ENCODE results near the gene ARSG.
A peak's percentile ranks its signal among the peaks of the same experiment; 100 is the strongest.

The ARSG gene

GRCh38 chr17:68451670-68452354, 160.5 kb downstream of the ARSG start:
- ChIA-PET POLR2A (no interaction called here), CTCF (interaction anchor here (1.2 to 7.5 kb wide), 3 partner anchors 12 to 202 kb away, joined by 3 to 81 read pairs (median 3); no protein-coding TSS in a partner anchor)
- no peak for DNase-seq (ENCODE audit: low read depth, low spot score)
- no peak overlapping the region for H3K4me3 ChIP-seq (ENCODE audit: low read depth, low read length)
- TF ChIP-seq CTCF (IDR thresholded peaks at IDR 0.05; ENCODE audit: insufficient read depth, low read length, missing control alignments): no peak

GRCh38 chr17:68452724-68453290, 161.5 kb downstream of the ARSG start:
- TF ChIP-seq CTCF (IDR thresholded peaks at IDR 0.05; ENCODE audit: insufficient read depth, low read length, missing control alignments): no peak
- ChIA-PET POLR2A (interaction anchor here (0.7 kb wide), 1 partner anchor 16 kb away, joined by 4 read pairs; no protein-coding TSS in a partner anchor), CTCF (interaction anchor here (1.2 to 7.5 kb wide), 2 partner anchors 11 to 16 kb away, joined by 3 to 81 read pairs; no protein-coding TSS in a partner anchor)
- DNase-seq (ENCODE audit: low read depth, low spot score): no peak
- H3K4me3 ChIP-seq (ENCODE audit: low read depth, low read length): no peak overlapping the region

GRCh38 chr17:68453991-68454665, 162.8 kb downstream of the ARSG start:
- no peak for DNase-seq (ENCODE audit: low read depth, low spot score)
- H3K4me3 ChIP-seq (ENCODE audit: low read depth, low read length): no peak overlapping the region
- ChIA-PET CTCF (interaction anchor here (0.7 to 7.5 kb wide), 4 partner anchors 8 to 18 kb away, joined by 3 to 81 read pairs (median 30); no protein-coding TSS in a partner anchor), POLR2A (no interaction called here)
- no peak for TF ChIP-seq CTCF (IDR thresholded peaks at IDR 0.05; ENCODE audit: insufficient read depth, low read length, missing control alignments)

GRCh38 chr17:68455901-68456338, 164.6 kb downstream of the ARSG start:
- DNase-seq (ENCODE audit: low read depth, low spot score): peak; percentile 68
- TF ChIP-seq CTCF (IDR thresholded peaks at IDR 0.05; ENCODE audit: insufficient read depth, low read length, missing control alignments): no peak
- peak overlapping the region; percentile 94 for H3K4me3 ChIP-seq (ENCODE audit: low read depth, low read length)
- ChIA-PET POLR2A (interaction anchor here (1.4 kb wide), 1 partner anchor 462 kb away, joined by 3 read pairs; no protein-coding TSS in a partner anchor), CTCF (interaction anchor here (0.6 to 16.1 kb wide), 14 partner anchors 8 to 284 kb away, joined by 3 to 177 read pairs (median 4); partner anchors contain the start of gene AMZ2)

GRCh38 chr17:68456339-68457167, 165.3 kb downstream of the ARSG start:
- ChIA-PET POLR2A (interaction anchor here (0.8 to 1.5 kb wide), 4 partner anchors 14 to 463 kb away, joined by 3 to 4 read pairs (median 4); partner anchors contain the start of genes AMZ2 and PRKAR1A), CTCF (interaction anchor here (0.8 to 16.1 kb wide), 9 partner anchors 10 to 284 kb away, joined by 3 to 177 read pairs (median 5); partner anchors contain the start of gene AMZ2)
- DNase-seq (ENCODE audit: low read depth, low spot score): peak; percentile 69
- no peak for TF ChIP-seq CTCF (IDR thresholded peaks at IDR 0.05; ENCODE audit: insufficient read depth, low read length, missing control alignments)
- peak overlapping the region; percentile 94 for H3K4me3 ChIP-seq (ENCODE audit: low read depth, low read length)

Data from AG04449 (cell line).